ENCODE data around the gene SETD1A. TPM values are rescaled to one million over a fixed set of nuclear protein-coding genes. Genes with fewer than 3 reads are reported as not detected.

The SETD1A gene
- total RNA-seq, 2 experiments from 2014 or later, result 27.6 to 33.4 TPM

GRCh38 chr16:31022544-31023251, 65.1 kb downstream of the SETD1A start:
- ATAC-seq (ENCODE audit: low read depth), result peak; percentile 18
- DNase-seq, result no peak
- H3K4me3 Mint-ChIP-seq, result no peak overlapping the region
- POLR2A ChIA-PET, result interaction anchor here (0.6 to 1.5 kb wide), 4 partner anchors 27 to 948 kb away, joined by 3 to 5 read pairs (median 3); partner anchors contain the start of gene KAT8
- no peaks in the 10 kb centered on the region for H3K9me3 Mint-ChIP-seq
- peak overlapping the region; percentile 67 for H3K27ac Mint-ChIP-seq
- peaks cover 17% of the 10 kb centered on the region for H3K4me1 Mint-ChIP-seq
- peaks cover 2% of the 10 kb centered on the region for H3K36me3 Mint-ChIP-seq
- no peaks in the 10 kb centered on the region for H3K27me3 Mint-ChIP-seq

- H3K9me3 Mint-ChIP-seq, result no peaks in the 10 kb centered on the region
- POLR2A ChIA-PET, result interaction anchor here (1.5 kb wide), 2 partner anchors 94 to 119 kb away, joined by 3 to 5 read pairs; partner anchors contain the start of gene KAT8
- H3K4me1 Mint-ChIP-seq, result peaks cover 17% of the 10 kb centered on the region
- no peaks in the 10 kb centered on the region for H3K27me3 Mint-ChIP-seq
- DNase-seq (no peak), ATAC-seq (ENCODE audit: low read depth) (no peak)
- peaks cover 2% of the 10 kb centered on the region for H3K36me3 Mint-ChIP-seq
- H3K4me3 Mint-ChIP-seq, result no peak overlapping the region
- H3K27ac Mint-ChIP-seq, result peak overlapping the region; percentile 48
These were observed 65.7 kb downstream of the SETD1A start for GRCh38 chr16:31023252-31023602.

- Mint-ChIP-seq H3K4me1 (peaks cover 17% of the 10 kb centered on the region), H3K27ac (no peak overlapping the region), H3K4me3 (no peak overlapping the region), H3K27me3 (no peaks in the 10 kb centered on the region), H3K9me3 (no peaks in the 10 kb centered on the region), H3K36me3 (peaks cover 2% of the 10 kb centered on the region)
- POLR2A ChIA-PET, result interaction anchor here (1.5 kb wide), 1 partner anchor 118 kb away, joined by 5 read pairs; no protein-coding TSS in a partner anchor
- DNase-seq (no peak), ATAC-seq (ENCODE audit: low read depth) (no peak)
These were observed 66.2 kb downstream of the SETD1A start for GRCh38 chr16:31023627-31024226.

- Mint-ChIP-seq H3K36me3 (peaks cover 2% of the 10 kb centered on the region), H3K27me3 (no peaks in the 10 kb centered on the region), H3K4me3 (no peak overlapping the region), H3K9me3 (no peaks in the 10 kb centered on the region), H3K4me1 (peaks cover 17% of the 10 kb centered on the region), H3K27ac (no peak overlapping the region)
- DNase-seq (no peak), ATAC-seq (ENCODE audit: low read depth) (no peak)
- POLR2A ChIA-PET, result interaction anchor here (1.4 kb wide), 1 partner anchor 48 kb away, joined by 4 read pairs; the partner anchor contains the start of genes ZNF646 and ZNF668
These were observed 67.8 kb downstream of the SETD1A start for GRCh38 chr16:31025339-31025738.

- POLR2A ChIA-PET, result interaction anchor here (0.7 kb wide), 1 partner anchor 145 kb away, joined by 4 read pairs; no protein-coding TSS in a partner anchor
- Mint-ChIP-seq H3K27me3 (no peaks in the 10 kb centered on the region), H3K4me3 (no peak overlapping the region), H3K4me1 (peaks cover 17% of the 10 kb centered on the region), H3K9me3 (no peaks in the 10 kb centered on the region), H3K27ac (no peak overlapping the region), H3K36me3 (peaks cover 4% of the 10 kb centered on the region)
- no peak for ATAC-seq (ENCODE audit: low read depth)
- DNase-seq, result no peak
These were observed 71.7 kb downstream of the SETD1A start for GRCh38 chr16:31029272-31029671.

GRCh38 chr16:31031276-31031675, 73.7 kb downstream of the SETD1A start:
- Mint-ChIP-seq H3K4me3 (no peak overlapping the region), H3K36me3 (peaks cover 7% of the 10 kb centered on the region), H3K27ac (no peak overlapping the region), H3K4me1 (peaks cover 22% of the 10 kb centered on the region), H3K9me3 (no peaks in the 10 kb centered on the region), H3K27me3 (no peaks in the 10 kb centered on the region)
- ATAC-seq (ENCODE audit: low read depth) (no peak), DNase-seq (no peak)
- POLR2A ChIA-PET, result interaction anchor here (1.7 kb wide), 1 partner anchor 43 kb away, joined by 4 read pairs; the partner anchor contains the start of genes ZNF646 and ZNF668

- H3K4me3 Mint-ChIP-seq, result peak within 1 kb of the TSS; percentile 99
- H3K27me3 Mint-ChIP-seq, result no peaks in the 10 kb centered on the region
- H3K9me3 Mint-ChIP-seq, result no peaks in the 10 kb centered on the region
- peaks cover 7% of the 10 kb centered on the region for H3K36me3 Mint-ChIP-seq
- DNase-seq, result peak; percentile 94
- H3K27ac Mint-ChIP-seq, result peak within 1 kb of the TSS; percentile 97
- POLR2A ChIA-PET, result interaction anchor here (1.8 to 3.6 kb wide), 2 partner anchors 41 to 147 kb away, joined by 7 to 23 read pairs; partner anchors contain the start of genes FUS, ZNF646 and ZNF668
- H3K4me1 Mint-ChIP-seq, result peaks cover 22% of the 10 kb centered on the region
- peak; percentile 80 for ATAC-seq (ENCODE audit: low read depth)
These were observed 75.5 kb downstream of the SETD1A start, which contains the start of gene STX4 for GRCh38 chr16:31032736-31033708. Gene STX4, plus strand, starts transcription at chr16:31033558. Its CDS starts 248 bp downstream, at chr16:31033806.

- peak; percentile 55 for ATAC-seq (ENCODE audit: low read depth)
- H3K27ac Mint-ChIP-seq, result peak overlapping the region; percentile 97
- H3K9me3 Mint-ChIP-seq, result no peaks in the 10 kb centered on the region
- H3K36me3 Mint-ChIP-seq, result peaks cover 7% of the 10 kb centered on the region
- POLR2A ChIA-PET, result interaction anchor here (1.8 to 3.6 kb wide), 2 partner anchors 40 to 146 kb away, joined by 7 to 23 read pairs; partner anchors contain the start of genes FUS, ZNF646 and ZNF668
- peaks cover 22% of the 10 kb centered on the region for H3K4me1 Mint-ChIP-seq
- H3K4me3 Mint-ChIP-seq, result peak overlapping the region; percentile 99
- DNase-seq, result peak; percentile 89
- no peaks in the 10 kb centered on the region for H3K27me3 Mint-ChIP-seq
These were observed 76.3 kb downstream of the SETD1A start for GRCh38 chr16:31033709-31034492.

Other genes with a start within 250 kb of the SETD1A start
- gene PHKG2, start 209.3 kb upstream of the SETD1A start, total RNA-seq, result 10 to 100 TPM; 48.2 to 48.9 TPM
- gene CFAP119, start 195.7 kb upstream of the SETD1A start, total RNA-seq, result 1 to 10 TPM; 4.4 TPM
- 100 to 1,000 TPM in 1 of 2 experiments, 10 to 100 TPM in 1; 94.7 to 105 TPM for gene RNF40, start 195.4 kb upstream of the SETD1A start, total RNA-seq
- 1 to 10 TPM; 5.2 to 6.0 TPM for gene ZNF629, start 170.5 kb upstream of the SETD1A start, total RNA-seq
- gene BCL7C, start 63.7 kb upstream of the SETD1A start, total RNA-seq, result 10 to 100 TPM; 31.1 to 31.8 TPM
- under 1 TPM; 0.19 to 0.37 TPM for gene CTF1, start 61.1 kb upstream of the SETD1A start, total RNA-seq
- gene FBXL19, start 34.2 kb upstream of the SETD1A start, total RNA-seq, result 10 to 100 TPM; 20.1 to 24.4 TPM
- 10 to 100 TPM; 24.6 to 25.8 TPM for gene ORAI3, start 8.7 kb upstream of the SETD1A start, total RNA-seq
- 10 to 100 TPM in 1 of 2 experiments, 1 to 10 TPM in 1; 8.5 to 10.9 TPM for gene HSD3B7, start 27.5 kb downstream of the SETD1A start, total RNA-seq
- 1 to 10 TPM; 3.1 to 3.5 TPM for gene STX1B, start 52.9 kb downstream of the SETD1A start, total RNA-seq
- gene STX4, start 75.8 kb downstream of the SETD1A start, total RNA-seq, result 10 to 100 TPM; 82.8 to 84.8 TPM
- 10 to 100 TPM; 17.9 to 20.5 TPM for gene ZNF668, start 116.5 kb downstream of the SETD1A start, total RNA-seq
- gene ZNF646, start 116.7 kb downstream of the SETD1A start, total RNA-seq, result 10 to 100 TPM; 37.3 to 38.7 TPM
- 10 to 100 TPM; 10.4 to 10.9 TPM for gene PRSS53, start 131.2 kb downstream of the SETD1A start, total RNA-seq
- 10 to 100 TPM; 79.4 to 80.4 TPM for gene VKORC1, start 137.0 kb downstream of the SETD1A start, total RNA-seq
- 10 to 100 TPM; 35.8 to 37.0 TPM for gene BCKDK, start 150.6 kb downstream of the SETD1A start, total RNA-seq
- gene KAT8, start 159.9 kb downstream of the SETD1A start, total RNA-seq, result 10 to 100 TPM; 66.5 to 72.9 TPM
- not detected for gene PRSS8, start 178.0 kb downstream of the SETD1A start, total RNA-seq
- 1 to 10 TPM in 1 of 2 experiments, under 1 TPM in 1; 0.31 to 1.1 TPM for gene PRSS36, start 192.3 kb downstream of the SETD1A start, total RNA-seq
- 100 to 1,000 TPM; 540 to 618 TPM for gene FUS, start 222.4 kb downstream of the SETD1A start, total RNA-seq
- 10 to 100 TPM; 82.3 to 87.0 TPM for gene PYCARD, start 245.0 kb downstream of the SETD1A start, total RNA-seq